Thoracic aorta (tissue), 2 donors: ENCODE results near the gene PDCD10. TPM values are rescaled to one million over a fixed set of nuclear protein-coding genes. Genes with fewer than 3 reads are reported as not detected.

ENCODE experiments used
- ATAC-seq: fragments of 150-250 bp; one replicate; pipeline ENCODE4 v1.8.0; 2017; ENCODE audit warnings: low read depth; ENCODE audit not compliant: insufficient number of reproducible peaks, low FRiP score
- DNase-seq: peaks from one replicate; pipeline ENCODE4 v3.0.0-alpha.2; 2020; ENCODE audit warnings: low spot score
- H3K27ac ChIP-seq, 2 donors: fragments of 200-600 bp; sonication (generic); 1 replicate in 1 of 2; 2 replicates in 1 of 2; pipeline ENCODE4 v1.5.1; 2016; ENCODE audit warnings: mild to moderate bottlenecking in 2 of 2, moderate library complexity in 2 of 2
- H3K27me3 ChIP-seq: fragments of 200-600 bp; sonication (generic); replicated peaks from 2 replicates; pipeline ENCODE4 v1.6.0; 2016; ENCODE audit warnings: mild to moderate bottlenecking; ENCODE audit not compliant: insufficient read depth
- H3K36me3 ChIP-seq: fragments of 200-600 bp; sonication (generic); one replicate; pipeline ENCODE4 v1.5.1; 2016
- H3K4me1 ChIP-seq, 2 donors: fragments of 200-600 bp; sonication (generic); 1 replicate in 1 of 2; 2 replicates in 1 of 2; pipeline versions ENCODE4 v1.5.1 to v1.6.0; 2016; ENCODE audit warnings: low read depth in 2 of 2, mild to moderate bottlenecking in 1 of 2; ENCODE audit not compliant: control insufficient read depth in 1 of 2
- H3K4me3 ChIP-seq: fragments of 200-600 bp; sonication (generic); 2 replicates; pipeline ENCODE4 v1.5.1; 2016; ENCODE audit warnings: mild to moderate bottlenecking
- H3K9me3 ChIP-seq: fragments of 200-600 bp; sonication (generic); 2 replicates; pipeline ENCODE4 v1.5.1; 2016
- CTCF ChIP-seq: fragments of 200-600 bp; sonication (generic); IDR thresholded peaks from one replicate; pipeline ENCODE4 v1.5.1; 2019; ENCODE audit warnings: antibody characterized with exemption
- total RNA-seq, 2 donors: library from RNA; depleted of rRNA; stranded (reverse); fragments of >200 nt; gene quantifications; one replicate each; pipeline versions ENCODE4 v1.1.0 to v1.2.3, GENCODE V29; 2016

Gene PDCD10
- total RNA-seq, 2 donors from 2014 or later, result 55.5 to 77.3 TPM

DNA sequence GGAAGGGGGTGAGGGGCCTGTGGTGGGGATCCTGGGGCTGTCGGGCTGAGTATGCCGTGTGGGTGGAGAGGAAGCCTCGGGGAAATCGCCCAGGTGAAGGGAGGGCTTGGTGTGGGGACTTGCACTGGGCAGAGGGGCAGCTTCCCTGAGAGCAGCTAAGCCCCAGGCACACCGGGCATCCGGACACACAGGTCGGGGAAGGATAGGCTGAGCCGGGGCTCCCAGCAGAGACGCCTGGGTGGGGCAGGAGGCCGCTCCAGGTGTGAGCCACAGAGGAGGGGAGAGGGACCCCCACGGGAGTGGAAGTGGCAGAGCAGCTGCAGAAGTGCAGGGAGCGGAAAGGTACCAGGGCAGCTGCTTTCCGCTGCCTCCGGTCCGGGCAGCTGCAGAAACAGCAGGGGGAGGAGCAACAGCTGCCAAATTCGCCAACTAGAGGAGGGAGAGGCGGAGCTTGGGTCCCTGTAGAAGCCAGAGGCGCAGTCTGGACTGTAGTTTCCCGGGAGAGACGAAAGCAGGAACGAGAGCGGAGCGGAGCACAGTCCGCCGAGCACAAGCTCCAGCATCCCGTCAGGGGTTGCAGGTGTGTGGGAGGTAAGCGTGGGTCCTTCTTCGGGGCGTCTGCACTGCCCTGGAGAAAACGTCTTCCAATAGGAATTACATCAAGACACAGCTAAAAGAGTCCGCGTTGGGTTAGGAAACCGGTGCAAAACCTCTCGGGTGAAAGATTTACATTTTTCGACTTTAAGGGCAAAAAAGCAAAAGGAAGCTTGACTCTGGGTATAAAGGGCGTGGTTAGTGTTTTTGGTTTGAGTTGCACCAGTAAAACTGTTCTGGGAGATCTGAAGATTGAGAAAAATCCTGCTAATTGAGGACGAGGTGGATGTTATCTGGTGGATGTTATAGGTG lies 794 bp upstream of the PDCD10 start, which contains the start of gene SERPINI1:
Gene SERPINI1 (plus strand): TSS at position 489 of the 906 bp plus-strand sequence. CDS start 53,408 bp downstream, outside the sequence.
- no peaks in the 10 kb centered on the region for H3K9me3 ChIP-seq
- H3K4me3 ChIP-seq, result peak within 1 kb of the TSS; percentile 89
- peak; percentile 78 for DNase-seq
- H3K27ac ChIP-seq, result peak within 1 kb of the TSS; percentile 89 to 90
- TF ChIP-seq CTCF, result no peak
- no peaks in the 10 kb centered on the region for H3K27me3 ChIP-seq
- no peaks in the 10 kb centered on the region for H3K36me3 ChIP-seq
- H3K4me1 ChIP-seq, result peaks cover 12 to 27% of the 10 kb centered on the region in 2 donors
- ATAC-seq, result peak; percentile 89

DNA sequence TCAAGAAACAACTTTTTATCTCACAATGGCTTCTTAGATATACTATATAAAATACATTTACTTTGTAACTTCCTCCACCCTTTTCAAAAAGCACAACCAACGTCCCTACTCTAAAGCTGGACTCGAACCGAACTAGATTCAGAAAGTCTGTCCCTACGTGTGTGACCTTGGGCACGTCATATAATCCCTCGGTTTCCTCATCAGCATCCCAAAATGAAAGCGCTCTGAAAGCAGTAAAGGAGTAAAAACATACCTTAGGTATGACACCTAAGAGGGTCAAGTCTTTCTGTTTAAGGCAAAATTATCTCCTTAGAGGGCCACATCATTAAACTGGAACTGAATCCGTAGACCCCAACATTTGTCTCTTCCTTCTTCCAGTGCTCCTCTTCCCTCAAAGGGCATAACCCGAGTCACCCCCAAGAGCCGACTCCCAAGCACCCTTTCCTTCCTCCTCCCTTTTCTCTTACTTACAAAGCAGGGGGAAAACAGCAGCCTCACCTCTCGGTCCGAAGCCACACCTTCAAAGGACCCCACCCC lies 663 bp downstream of the PDCD10 start:
- Histone ChIP-seq H3K4me1 (peaks cover 17 to 27% of the 10 kb centered on the region in 2 donors), H3K27ac (peak overlapping the region; percentile 89 to 90), H3K4me3 (peak overlapping the region; percentile 89), H3K36me3 (no peaks in the 10 kb centered on the region), H3K27me3 (no peaks in the 10 kb centered on the region), H3K9me3 (no peaks in the 10 kb centered on the region)
- no peak for ATAC-seq
- DNase-seq, result no peak
- no peak for TF ChIP-seq CTCF

DNA sequence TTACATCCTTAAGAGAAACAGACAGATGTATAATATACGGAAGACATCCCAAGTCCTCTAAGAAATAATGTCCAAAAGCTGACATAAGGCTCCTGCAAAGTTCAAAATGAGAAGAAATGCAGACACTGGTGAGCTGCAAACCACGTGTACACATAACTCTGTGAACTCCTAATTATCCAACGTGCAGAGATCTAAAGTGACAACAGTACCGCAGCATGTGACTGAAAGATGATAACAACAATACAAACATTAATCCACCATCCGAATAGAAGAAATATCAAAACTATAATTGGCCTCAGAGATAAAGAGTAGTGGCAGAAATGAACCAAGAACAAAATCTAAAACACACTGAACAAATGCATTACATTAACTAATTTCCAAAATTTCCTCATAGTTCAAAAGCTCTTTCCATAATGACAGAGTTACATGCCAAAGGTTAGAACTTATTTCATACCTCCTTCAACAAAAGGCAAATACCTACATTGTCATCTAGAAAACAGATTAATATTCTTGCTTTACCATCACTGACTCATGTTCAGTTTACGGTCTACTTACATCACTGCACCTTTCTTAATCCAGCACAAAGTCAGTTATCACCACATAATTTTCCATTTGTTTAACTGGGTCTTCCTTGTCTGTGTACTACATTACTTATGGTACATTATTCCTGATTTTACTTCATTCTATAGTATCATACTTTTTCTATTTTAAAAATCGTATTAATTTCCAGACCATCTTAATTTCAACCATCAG lies 2.2 kb downstream of the PDCD10 start:
- Histone ChIP-seq H3K27ac (no peak overlapping the region), H3K4me1 (peaks cover 17 to 27% of the 10 kb centered on the region in 2 donors), H3K9me3 (no peaks in the 10 kb centered on the region), H3K36me3 (no peaks in the 10 kb centered on the region), H3K27me3 (no peaks in the 10 kb centered on the region), H3K4me3 (no peak overlapping the region)
- ATAC-seq (no peak), DNase-seq (no peak)
- no peak for TF ChIP-seq CTCF

GRCh38 chr3:167731393-167731792 lies 3.3 kb downstream of the PDCD10 start:
- no peak for TF ChIP-seq CTCF
- Histone ChIP-seq H3K9me3 (no peaks in the 10 kb centered on the region), H3K27me3 (no peaks in the 10 kb centered on the region), H3K27ac (no peak overlapping the region), H3K36me3 (no peaks in the 10 kb centered on the region), H3K4me3 (no peak overlapping the region), H3K4me1 (peaks cover 17 to 25% of the 10 kb centered on the region in 2 donors)
- no peak for ATAC-seq
- DNase-seq, result no peak

DNA sequence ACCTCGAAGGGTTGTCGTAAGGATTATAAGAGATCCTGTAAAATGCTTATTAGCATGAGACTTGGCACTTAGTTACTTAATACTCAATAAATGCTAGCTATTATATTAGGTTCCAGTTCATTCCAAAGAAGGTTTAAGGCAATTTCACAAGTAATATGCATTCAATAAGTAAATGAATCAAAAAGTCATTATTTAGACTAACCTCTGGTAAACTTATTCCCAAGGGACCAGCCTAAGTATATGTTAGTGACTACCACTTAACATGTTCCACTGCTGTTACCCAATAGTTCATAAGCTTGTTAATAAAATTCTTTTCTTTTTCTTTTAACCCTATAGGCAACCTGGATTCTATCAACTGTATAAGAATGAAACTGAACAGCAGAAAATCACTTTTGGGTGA lies 5.1 kb downstream of the PDCD10 start:
- Histone ChIP-seq H3K4me1 (peaks cover 17 to 21% of the 10 kb centered on the region in 2 donors), H3K9me3 (no peaks in the 10 kb centered on the region), H3K27ac (no peak overlapping the region), H3K36me3 (no peaks in the 10 kb centered on the region), H3K27me3 (no peaks in the 10 kb centered on the region), H3K4me3 (no peak overlapping the region)
- no peak for ATAC-seq
- no peak for DNase-seq
- no peak for TF ChIP-seq CTCF
